Panc1 (cell line): ENCODE measurements around the gene SLC5A6. TPM values are rescaled to one million over a fixed set of nuclear protein-coding genes. Genes with fewer than 3 reads are reported as not detected.

ENCODE experiments used
- ATAC-seq: fragments of 200-7000 bp; cut with Tn5 transposase; 2 replicates; pipeline ENCODE4 v1.9.1; 2020; ENCODE audit warnings: mild to moderate bottlenecking, moderate library complexity
- BruUV-seq: library from RNA; stranded (reverse); fragments of 400-500 nt; replicated peaks from 2 replicates; lab custom pipeline; 2021; lab: Mats Ljungman, UMichigan
- CTCF ChIA-PET: fragments of 300-600 bp; sonication (Branson Sonifier 250); formaldehyde crosslinking; loops from one replicate; lab custom pipeline; 2022; ENCODE audit warnings: antibody characterized with exemption; lab: Charles Lee
- POLR2A ChIA-PET: fragments of 300-600 bp; sonication (Branson Sonifier 250); formaldehyde crosslinking; loops from one replicate; lab custom pipeline; 2022; ENCODE audit warnings: antibody characterized with exemption; lab: Charles Lee
- DNase-seq: peaks from one replicate; pipeline ENCODE4 v3.0.0-alpha.2; 2010; ENCODE audit warnings: low read depth, low spot score
- H3K27ac ChIP-seq: 2 replicates; pipeline ENCODE4 v1.5.1; 2011; ENCODE audit warnings: mild to moderate bottlenecking, low read length, inconsistent platforms
- H3K27me3 ChIP-seq: fragments of 200-500 bp; sonication (Bioruptor generic); 2 replicates; pipeline ENCODE4 v1.6.0; 2014; ENCODE audit warnings: low read length, inconsistent platforms; ENCODE audit not compliant: control insufficient read depth, insufficient read depth
- H3K36me3 ChIP-seq: fragments of 200-500 bp; sonication (Bioruptor generic); 2 replicates; pipeline ENCODE4 v1.5.1; 2014; ENCODE audit warnings: inconsistent platforms, mild to moderate bottlenecking, low read length, moderate library complexity; ENCODE audit not compliant: control insufficient read depth, insufficient read depth
- H3K4me1 ChIP-seq: 2 replicates; pipeline ENCODE4 v1.5.1; 2011; ENCODE audit warnings: inconsistent platforms, mild to moderate bottlenecking, low read length, moderate library complexity; ENCODE audit not compliant: control insufficient read depth, insufficient read depth
- H3K4me3 ChIP-seq, 2 experiments: 2 replicates each; pipeline ENCODE4 v1.5.1; 2011 to 2012; ENCODE audit warnings: low read depth in 2 of 2, low read length in 2 of 2, mild to moderate bottlenecking in 2 of 2, inconsistent platforms in 1 of 2, moderate library complexity in 1 of 2
- H3K9me3 ChIP-seq: fragments of 200-500 bp; sonication (Bioruptor generic); 2 replicates; pipeline ENCODE4 v1.5.1; 2014; ENCODE audit warnings: low read depth, mild to moderate bottlenecking, inconsistent platforms, low read length, moderate library complexity; ENCODE audit not compliant: control insufficient read depth, insufficient read depth
- POLR2AphosphoS5 ChIP-seq: IDR thresholded peaks from 2 replicates; pipeline ENCODE4 v1.6.1; 2012; ENCODE audit warnings: mild to moderate bottlenecking, low read depth, low read length, moderate library complexity
- SIN3A ChIP-seq: IDR thresholded peaks from 2 replicates; pipeline ENCODE4 v1.6.1; 2012; ENCODE audit warnings: low read depth, mild to moderate bottlenecking, low read length, moderate library complexity, borderline replicate concordance; ENCODE audit not compliant: insufficient read depth
- TCF7L2 ChIP-seq: IDR thresholded peaks from 2 replicates; pipeline ENCODE4 v1.6.1; 2011; ENCODE audit warnings: mild to moderate bottlenecking, low read depth, low read length, inconsistent platforms
- in situ Hi-C: cut with HindIII; loops from 2 replicates; pipeline ENCODE4 v1.10.0; 2016; ENCODE audit warnings: low sequenced_read_pairs, low pct_unique_long_range_greater_than_20kb
- intact Hi-C: fragments of 100-400 bp; cut with micrococcal nuclease; formaldehyde crosslinking; loops from one replicate; pipeline ENCODE4 v1.10.0; 2022; ENCODE audit not compliant: unreplicated experiment
- total RNA-seq: library from RNA; stranded (reverse); gene quantifications from one replicate; pipeline ENCODE4 v1.2.1, GENCODE V29; 2021; ENCODE audit not compliant: unreplicated experiment
- TF ChIP-seq, protein P1 (sequence below), 2 experiments: IDR thresholded peaks; 2 replicates each; pipeline ENCODE4 v1.6.1; 2011 to 2012; ENCODE audit warnings: low read depth in 2 of 2, control low read depth in 1 of 2, low read length in 1 of 2, mild to moderate bottlenecking in 1 of 2, moderate library complexity in 1 of 2; ENCODE audit not compliant: insufficient read depth in 1 of 2
- TF ChIP-seq, protein P2 (sequence below): fragments of 450-650 bp; IDR thresholded peaks from 2 replicates; pipeline ENCODE4 v1.5.1; 2017; ENCODE audit warnings: mild to moderate bottlenecking

Gene SLC5A6
- total RNA-seq, 1 experiment from 2014 or later: 74.5 TPM

DNA sequence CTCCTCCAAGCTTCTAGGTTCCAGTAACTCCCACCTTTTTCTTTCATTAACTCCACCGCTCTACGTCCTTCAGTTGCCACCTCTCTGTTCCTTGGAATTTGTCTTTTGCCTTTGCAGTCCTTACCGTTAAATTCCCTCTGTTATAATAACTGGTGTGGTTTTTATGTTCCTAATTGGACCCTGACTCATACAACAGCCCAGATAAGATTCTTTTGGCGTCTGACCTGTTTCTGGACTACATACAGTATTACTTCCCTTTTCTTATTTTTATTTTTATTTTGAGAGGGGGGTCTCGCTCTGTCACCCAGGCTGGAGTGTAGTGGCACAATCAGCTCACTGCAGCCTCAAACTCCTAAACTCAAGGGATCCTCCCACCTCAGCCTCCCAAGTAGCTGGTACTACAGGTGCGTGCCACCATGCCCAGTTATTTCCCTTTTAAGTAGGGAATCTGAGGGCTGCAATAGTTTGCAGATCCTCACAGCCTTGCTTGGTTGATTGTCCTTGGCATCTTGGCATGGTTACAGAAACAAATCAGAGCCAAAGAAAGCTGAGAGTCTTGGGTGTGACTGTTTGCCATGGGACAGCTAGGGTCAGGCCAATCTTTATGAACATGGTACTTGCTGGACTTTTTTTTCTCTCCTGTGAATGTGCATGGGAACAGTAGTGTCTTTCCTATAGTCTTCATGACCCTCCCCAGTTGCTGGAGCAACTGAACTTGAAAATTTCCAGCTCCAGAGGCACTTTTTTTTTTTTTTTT is 41.3 kb downstream of the SLC5A6 start:
- Histone ChIP-seq H3K4me1 (no peaks in the 10 kb centered on the region), H3K27ac (no peak overlapping the region), H3K4me3 (no peak overlapping the region), H3K36me3 (no peaks in the 10 kb centered on the region), H3K27me3 (no peaks in the 10 kb centered on the region), H3K9me3 (no peaks in the 10 kb centered on the region)
- CTCF ChIA-PET: interaction anchor here (0.6 to 0.7 kb wide), 3 partner anchors 60 to 917 kb away, joined by 4 to 10 read pairs (median 4); no protein-coding TSS in a partner anchor
- no peak for ATAC-seq
- in situ Hi-C loops (no loop called here), intact Hi-C loops (no loop called here)
- no peak for DNase-seq
- TF ChIP-seq, protein P1, sequence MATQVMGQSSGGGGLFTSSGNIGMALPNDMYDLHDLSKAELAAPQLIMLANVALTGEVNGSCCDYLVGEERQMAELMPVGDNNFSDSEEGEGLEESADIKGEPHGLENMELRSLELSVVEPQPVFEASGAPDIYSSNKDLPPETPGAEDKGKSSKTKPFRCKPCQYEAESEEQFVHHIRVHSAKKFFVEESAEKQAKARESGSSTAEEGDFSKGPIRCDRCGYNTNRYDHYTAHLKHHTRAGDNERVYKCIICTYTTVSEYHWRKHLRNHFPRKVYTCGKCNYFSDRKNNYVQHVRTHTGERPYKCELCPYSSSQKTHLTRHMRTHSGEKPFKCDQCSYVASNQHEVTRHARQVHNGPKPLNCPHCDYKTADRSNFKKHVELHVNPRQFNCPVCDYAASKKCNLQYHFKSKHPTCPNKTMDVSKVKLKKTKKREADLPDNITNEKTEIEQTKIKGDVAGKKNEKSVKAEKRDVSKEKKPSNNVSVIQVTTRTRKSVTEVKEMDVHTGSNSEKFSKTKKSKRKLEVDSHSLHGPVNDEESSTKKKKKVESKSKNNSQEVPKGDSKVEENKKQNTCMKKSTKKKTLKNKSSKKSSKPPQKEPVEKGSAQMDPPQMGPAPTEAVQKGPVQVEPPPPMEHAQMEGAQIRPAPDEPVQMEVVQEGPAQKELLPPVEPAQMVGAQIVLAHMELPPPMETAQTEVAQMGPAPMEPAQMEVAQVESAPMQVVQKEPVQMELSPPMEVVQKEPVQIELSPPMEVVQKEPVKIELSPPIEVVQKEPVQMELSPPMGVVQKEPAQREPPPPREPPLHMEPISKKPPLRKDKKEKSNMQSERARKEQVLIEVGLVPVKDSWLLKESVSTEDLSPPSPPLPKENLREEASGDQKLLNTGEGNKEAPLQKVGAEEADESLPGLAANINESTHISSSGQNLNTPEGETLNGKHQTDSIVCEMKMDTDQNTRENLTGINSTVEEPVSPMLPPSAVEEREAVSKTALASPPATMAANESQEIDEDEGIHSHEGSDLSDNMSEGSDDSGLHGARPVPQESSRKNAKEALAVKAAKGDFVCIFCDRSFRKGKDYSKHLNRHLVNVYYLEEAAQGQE (IDR thresholded peaks at IDR 0.05; ENCODE audit: insufficient read depth in 1 of 2, low read depth in 2 of 2, low read length in 1 of 2): no peak
- POLR2A ChIA-PET: interaction anchor here (0.9 kb wide), 1 partner anchor 43 kb away, joined by 4 read pairs; no protein-coding TSS in a partner anchor
- no TSS peak for BruUV-seq

DNA sequence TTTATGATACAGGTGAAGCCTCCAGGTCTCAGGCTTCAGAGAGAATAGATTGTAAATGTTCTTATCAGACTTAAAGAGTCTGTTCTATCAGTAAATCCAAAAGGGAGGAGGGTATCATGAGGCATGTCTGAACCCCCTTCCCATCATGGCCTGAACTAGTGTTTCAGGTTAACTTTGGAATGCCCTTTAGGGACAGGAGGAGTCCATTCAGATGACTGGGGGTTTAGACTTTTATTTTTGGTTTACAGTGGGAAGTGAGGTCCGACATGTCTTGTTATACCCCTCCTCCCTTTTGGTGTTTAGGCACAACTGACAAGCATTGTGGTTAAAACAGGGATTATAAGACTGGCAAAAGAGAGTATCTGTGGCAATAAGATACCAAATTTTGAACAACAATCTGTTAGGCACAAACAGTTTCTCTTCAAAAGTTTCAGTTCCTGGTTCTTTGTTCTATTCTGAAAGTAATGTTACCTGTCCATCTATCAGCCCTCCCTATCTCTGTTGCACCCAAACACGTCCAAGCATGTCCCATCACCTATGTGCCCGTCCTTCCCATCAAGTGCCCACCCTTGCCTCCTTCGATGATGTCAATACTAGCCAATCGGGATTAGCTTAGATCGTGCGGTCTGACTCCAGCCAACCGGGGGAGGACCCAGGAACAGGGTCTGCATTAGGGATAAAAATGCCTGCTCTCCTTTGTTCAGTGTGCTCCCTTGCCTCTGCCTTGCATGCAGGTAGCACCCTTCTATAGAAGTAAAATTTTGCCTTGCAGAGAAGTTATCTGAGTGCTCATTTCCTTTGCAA is 46.9 kb downstream of the SLC5A6 start:
- DNase-seq (no peak), ATAC-seq (no peak)
- no peaks in the 10 kb centered on the region for H3K27me3 ChIP-seq
- TF ChIP-seq, protein P2, sequence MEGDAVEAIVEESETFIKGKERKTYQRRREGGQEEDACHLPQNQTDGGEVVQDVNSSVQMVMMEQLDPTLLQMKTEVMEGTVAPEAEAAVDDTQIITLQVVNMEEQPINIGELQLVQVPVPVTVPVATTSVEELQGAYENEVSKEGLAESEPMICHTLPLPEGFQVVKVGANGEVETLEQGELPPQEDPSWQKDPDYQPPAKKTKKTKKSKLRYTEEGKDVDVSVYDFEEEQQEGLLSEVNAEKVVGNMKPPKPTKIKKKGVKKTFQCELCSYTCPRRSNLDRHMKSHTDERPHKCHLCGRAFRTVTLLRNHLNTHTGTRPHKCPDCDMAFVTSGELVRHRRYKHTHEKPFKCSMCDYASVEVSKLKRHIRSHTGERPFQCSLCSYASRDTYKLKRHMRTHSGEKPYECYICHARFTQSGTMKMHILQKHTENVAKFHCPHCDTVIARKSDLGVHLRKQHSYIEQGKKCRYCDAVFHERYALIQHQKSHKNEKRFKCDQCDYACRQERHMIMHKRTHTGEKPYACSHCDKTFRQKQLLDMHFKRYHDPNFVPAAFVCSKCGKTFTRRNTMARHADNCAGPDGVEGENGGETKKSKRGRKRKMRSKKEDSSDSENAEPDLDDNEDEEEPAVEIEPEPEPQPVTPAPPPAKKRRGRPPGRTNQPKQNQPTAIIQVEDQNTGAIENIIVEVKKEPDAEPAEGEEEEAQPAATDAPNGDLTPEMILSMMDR: no peak
- TF ChIP-seq POLR2AphosphoS5 (no peak), TCF7L2 (no peak), SIN3A (no peak)
- TF ChIP-seq, protein P1 (IDR thresholded peaks at IDR 0.05; ENCODE audit: insufficient read depth in 1 of 2, low read depth in 2 of 2, low read length in 1 of 2): no peak
- H3K36me3 ChIP-seq: no peaks in the 10 kb centered on the region
- H3K9me3 ChIP-seq: no peaks in the 10 kb centered on the region
- POLR2A ChIA-PET: no interaction called here
- intact Hi-C loops: no loop called here
- H3K27ac ChIP-seq: no peak overlapping the region
- no TSS peak for BruUV-seq
- CTCF ChIA-PET: no interaction called here
- no peak overlapping the region for H3K4me3 ChIP-seq
- in situ Hi-C loops: no loop called here
- no peaks in the 10 kb centered on the region for H3K4me1 ChIP-seq
